ENCODE data around the gene GDI1. TPM values are rescaled to one million over a fixed set of nuclear protein-coding genes. Genes with fewer than 3 reads are reported as not detected.
"Not testable (repeated sequence)": the region's sequence is repeated elsewhere in the genome, so short reads cannot be mapped to it uniquely, and the experiment has no call there.

Gene GDI1
- total RNA-seq, 1 experiment from 2014 or later = 116 TPM

DNA sequence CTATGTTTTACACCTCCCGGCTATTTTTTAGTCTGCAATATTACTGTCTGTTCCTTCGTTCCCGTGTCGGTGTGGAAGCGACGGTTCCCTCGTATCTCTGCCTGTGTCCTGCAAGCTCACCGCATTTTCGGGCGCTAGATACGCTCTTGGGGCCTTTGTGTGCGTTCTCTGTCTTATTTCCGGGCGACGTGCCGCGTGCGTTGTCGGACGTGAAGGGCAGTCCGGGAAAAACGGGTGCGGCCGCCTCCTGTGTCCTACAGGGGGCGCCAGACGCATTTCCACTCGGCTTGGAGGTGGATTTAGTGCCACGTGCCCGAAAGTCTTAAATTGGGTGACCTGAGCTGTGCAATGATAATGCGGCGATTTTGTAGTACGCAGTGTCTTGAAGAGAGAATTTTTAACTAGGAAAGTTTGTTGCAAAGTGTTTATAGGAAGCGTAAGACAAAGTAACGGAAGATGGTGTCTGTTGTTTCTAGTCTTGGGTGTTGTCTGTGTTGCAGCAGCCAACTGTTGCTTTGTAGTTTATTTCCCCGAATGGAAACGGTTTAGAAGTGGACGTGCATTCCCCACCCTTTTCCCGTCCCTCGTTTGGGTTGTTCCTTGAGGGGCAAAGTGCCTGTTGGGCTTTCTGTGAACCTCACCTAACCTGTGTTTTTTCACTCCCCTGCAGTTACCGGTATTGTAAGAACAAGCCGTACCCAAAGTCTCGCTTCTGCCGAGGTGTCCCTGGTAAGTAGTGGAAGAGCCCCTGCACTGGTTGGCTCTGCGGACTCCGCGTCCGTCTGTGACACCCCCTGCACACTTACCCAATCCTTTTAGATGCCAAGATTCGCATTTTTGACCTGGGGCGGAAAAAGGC is 38.1 kb upstream of the GDI1 start:
- ChIA-PET POLR2A (ENCODE audit: unreplicated experiment) (interaction anchor here (0.6 to 0.7 kb wide), 4 partner anchors 11 to 464 kb away, joined by 3 to 6 read pairs (median 4); partner anchors contain the start of gene NAA10), CTCF (interaction anchor here (1.2 to 4.4 kb wide), 2 partner anchors 11 to 25 kb away, joined by 5 to 14 read pairs; partner anchors contain the start of genes DNASE1L1 and FLNA)
- peaks cover 29% of the 10 kb centered on the region for H3K79me2 ChIP-seq (ENCODE audit: low read depth)
- peak overlapping the region; percentile 97 for H3K27ac ChIP-seq
- peaks cover 22% of the 10 kb centered on the region for H4K20me1 ChIP-seq (ENCODE audit: insufficient read depth)
- no peak for TF ChIP-seq EZH2 (IDR thresholded peaks at IDR 0.05; ENCODE audit: low read depth)
- TF ChIP-seq, protein P1, sequence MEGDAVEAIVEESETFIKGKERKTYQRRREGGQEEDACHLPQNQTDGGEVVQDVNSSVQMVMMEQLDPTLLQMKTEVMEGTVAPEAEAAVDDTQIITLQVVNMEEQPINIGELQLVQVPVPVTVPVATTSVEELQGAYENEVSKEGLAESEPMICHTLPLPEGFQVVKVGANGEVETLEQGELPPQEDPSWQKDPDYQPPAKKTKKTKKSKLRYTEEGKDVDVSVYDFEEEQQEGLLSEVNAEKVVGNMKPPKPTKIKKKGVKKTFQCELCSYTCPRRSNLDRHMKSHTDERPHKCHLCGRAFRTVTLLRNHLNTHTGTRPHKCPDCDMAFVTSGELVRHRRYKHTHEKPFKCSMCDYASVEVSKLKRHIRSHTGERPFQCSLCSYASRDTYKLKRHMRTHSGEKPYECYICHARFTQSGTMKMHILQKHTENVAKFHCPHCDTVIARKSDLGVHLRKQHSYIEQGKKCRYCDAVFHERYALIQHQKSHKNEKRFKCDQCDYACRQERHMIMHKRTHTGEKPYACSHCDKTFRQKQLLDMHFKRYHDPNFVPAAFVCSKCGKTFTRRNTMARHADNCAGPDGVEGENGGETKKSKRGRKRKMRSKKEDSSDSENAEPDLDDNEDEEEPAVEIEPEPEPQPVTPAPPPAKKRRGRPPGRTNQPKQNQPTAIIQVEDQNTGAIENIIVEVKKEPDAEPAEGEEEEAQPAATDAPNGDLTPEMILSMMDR (conservative IDR thresholded peaks at IDR 0.05) = peak; percentile 88
- peak overlapping the region; percentile 93 for H3K4me3 ChIP-seq
- no peaks in the 10 kb centered on the region for H3K27me3 ChIP-seq (ENCODE audit: insufficient read depth, low read depth)
- DNase-seq = peak; percentile 59 to 89
- H3K36me3 ChIP-seq (ENCODE audit: low read depth) = peaks cover 20% of the 10 kb centered on the region
- no peaks in the 10 kb centered on the region for H3K9me3 ChIP-seq (ENCODE audit: insufficient read depth, low read depth)
- peak overlapping the region; percentile 94 for H3K4me2 ChIP-seq
- H3K4me1 ChIP-seq (replicated peaks; ENCODE audit: insufficient read depth) = peaks cover 12% of the 10 kb centered on the region
- intact Hi-C loops (cut with micrococcal nuclease; ENCODE audit: unreplicated experiment) = loop anchor here (5.0 kb wide), 4 partner anchors 43 to 133 kb away; partner anchors contain the start of genes FAM50A, PLXNA3 and UBL4A
- H3F3A ChIP-seq (ENCODE audit: insufficient read depth, low read depth) = peaks cover 52% of the 10 kb centered on the region
- BruUV-seq (replicated peaks) = TSS peak; percentile 73
- no peaks in the 10 kb centered on the region for H3K9me2 ChIP-seq (ENCODE audit: insufficient read depth)
- no peak overlapping the region for H2AFZ ChIP-seq

DNA sequence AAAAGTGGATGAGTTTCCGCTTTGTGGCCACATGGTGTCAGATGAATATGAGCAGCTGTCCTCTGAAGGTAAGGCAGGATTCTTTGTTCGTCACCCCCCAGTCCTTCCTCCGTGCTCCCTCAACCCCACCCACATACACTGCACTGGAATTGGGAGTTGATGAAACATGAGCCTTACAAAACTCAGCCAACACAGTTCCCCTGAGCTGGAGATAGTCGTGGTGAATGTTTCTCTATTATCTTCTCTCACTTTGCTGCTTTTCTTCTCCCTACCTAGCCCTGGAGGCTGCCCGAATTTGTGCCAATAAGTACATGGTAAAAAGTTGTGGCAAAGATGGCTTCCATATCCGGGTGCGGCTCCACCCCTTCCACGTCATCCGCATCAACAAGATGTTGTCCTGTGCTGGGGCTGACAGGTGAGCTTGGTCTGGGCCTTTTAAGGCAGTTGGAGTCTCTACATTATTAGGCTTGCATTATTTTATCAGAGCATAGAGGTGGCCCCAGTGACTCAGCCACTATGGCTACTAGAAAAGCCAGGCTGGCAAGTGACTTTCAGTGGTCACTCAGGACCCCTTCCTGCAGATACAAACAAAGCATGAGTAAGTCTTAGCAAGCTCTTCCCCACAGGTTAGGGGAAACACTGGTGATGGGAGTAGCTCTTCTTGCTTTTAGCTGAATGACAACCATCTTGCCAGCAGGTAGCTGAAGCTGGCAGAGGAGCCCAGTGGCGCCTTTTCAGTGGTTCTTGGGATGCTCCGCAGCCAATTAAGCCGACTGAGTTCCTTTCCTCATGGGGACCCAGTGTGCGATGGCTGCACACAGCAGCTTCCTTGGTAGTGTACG is 37.2 kb upstream of the GDI1 start:
- Histone ChIP-seq H3K27ac (peak overlapping the region; percentile 97), H3K4me1 (replicated peaks; ENCODE audit: insufficient read depth) (peaks cover 12% of the 10 kb centered on the region), H2AFZ (no peak overlapping the region), H3K4me3 (peak overlapping the region; percentile 93), H3K27me3 (ENCODE audit: insufficient read depth, low read depth) (no peaks in the 10 kb centered on the region), H3K9me2 (ENCODE audit: insufficient read depth) (no peaks in the 10 kb centered on the region), H3K9me3 (ENCODE audit: insufficient read depth, low read depth) (no peaks in the 10 kb centered on the region), H3K4me2 (peak overlapping the region; percentile 94), H3F3A (ENCODE audit: insufficient read depth, low read depth) (peaks cover 52% of the 10 kb centered on the region), H3K79me2 (ENCODE audit: low read depth) (peaks cover 29% of the 10 kb centered on the region), H4K20me1 (ENCODE audit: insufficient read depth) (peaks cover 22% of the 10 kb centered on the region), H3K36me3 (ENCODE audit: low read depth) (peaks cover 20% of the 10 kb centered on the region)
- ChIA-PET CTCF (interaction anchor here (4.4 kb wide), 1 partner anchor 26 kb away, joined by 14 read pairs; the partner anchor contains the start of gene FLNA), POLR2A (ENCODE audit: unreplicated experiment) (interaction anchor here (0.6 kb wide), 1 partner anchor 12 kb away, joined by 4 read pairs; no protein-coding TSS in a partner anchor)
- no peak for TF ChIP-seq EZH2 (IDR thresholded peaks at IDR 0.05; ENCODE audit: low read depth)
- TF ChIP-seq, protein P1 (conservative IDR thresholded peaks at IDR 0.05) = no peak
- intact Hi-C loops (cut with micrococcal nuclease; ENCODE audit: unreplicated experiment) = loop anchor here (5.0 kb wide), 4 partner anchors 43 to 133 kb away; partner anchors contain the start of genes FAM50A, PLXNA3 and UBL4A
- DNase-seq = no peak
- BruUV-seq (replicated peaks) = no TSS peak

DNA sequence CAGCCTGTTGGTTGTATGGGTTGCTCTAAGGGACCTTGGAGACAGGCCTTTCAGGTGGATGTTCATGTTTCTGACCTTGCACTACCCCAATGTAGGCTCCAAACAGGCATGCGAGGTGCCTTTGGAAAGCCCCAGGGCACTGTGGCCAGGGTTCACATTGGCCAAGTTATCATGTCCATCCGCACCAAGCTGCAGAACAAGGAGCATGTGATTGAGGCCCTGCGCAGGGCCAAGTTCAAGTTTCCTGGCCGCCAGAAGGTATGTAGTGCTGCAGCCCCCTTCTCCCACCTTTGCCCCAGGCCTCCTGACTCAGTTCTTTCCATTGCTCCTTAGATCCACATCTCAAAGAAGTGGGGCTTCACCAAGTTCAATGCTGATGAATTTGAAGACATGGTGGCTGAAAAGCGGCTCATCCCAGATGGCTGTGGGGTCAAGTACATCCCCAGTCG is 36.6 kb upstream of the GDI1 start:
- H3K9me3 ChIP-seq (ENCODE audit: insufficient read depth, low read depth); H3K27me3 ChIP-seq (ENCODE audit: insufficient read depth, low read depth); H2AFZ ChIP-seq; BruUV-seq (replicated peaks); DNase-seq; intact Hi-C loops (cut with micrococcal nuclease; ENCODE audit: unreplicated experiment); H3K9me2 ChIP-seq (ENCODE audit: insufficient read depth): not testable (repeated sequence)
- H4K20me1 ChIP-seq (ENCODE audit: insufficient read depth) = peaks cover 22% of the 10 kb centered on the region
- POLR2A ChIA-PET (ENCODE audit: unreplicated experiment) = interaction anchor here (1.1 kb wide), 1 partner anchor 90 kb away, joined by 5 read pairs; the partner anchor contains the start of gene SLC10A3
- CTCF ChIA-PET = interaction anchor here (4.4 kb wide), 1 partner anchor 26 kb away, joined by 14 read pairs; the partner anchor contains the start of gene FLNA
- H3K4me1 ChIP-seq (replicated peaks; ENCODE audit: insufficient read depth) = peaks cover 12% of the 10 kb centered on the region
- H3K4me3 ChIP-seq = peak overlapping the region; percentile 93
- H3K79me2 ChIP-seq (ENCODE audit: low read depth) = peaks cover 29% of the 10 kb centered on the region
- peak overlapping the region; percentile 97 for H3K27ac ChIP-seq
- H3K4me2 ChIP-seq = peak overlapping the region; percentile 94
- peaks cover 20% of the 10 kb centered on the region for H3K36me3 ChIP-seq (ENCODE audit: low read depth)
- peaks cover 52% of the 10 kb centered on the region for H3F3A ChIP-seq (ENCODE audit: insufficient read depth, low read depth)

All from PC-9 (cell line).